Caki2 (cell line): ENCODE data around the gene SHPK. TPM values are rescaled to one million over a fixed set of nuclear protein-coding genes. Genes with fewer than 3 reads are reported as not detected.

Experiments used
- DNase-seq: peaks from one replicate; pipeline ENCODE4 v3.0.0-alpha.2; 2015; ENCODE audit warnings: low read depth
- in situ Hi-C: cut with HindIII; loops from 2 replicates; pipeline ENCODE4 v1.10.0; 2016; ENCODE audit warnings: low sequenced_read_pairs, low pct_unique_long_range_greater_than_20kb, mixed read lengths
- total RNA-seq: library from RNA; depleted of rRNA; stranded (reverse); fragments of >200 nt; shearing (Covaris generic); gene quantifications from 2 replicates; pipeline ENCODE4 v1.2.3, GENCODE V29; 2014; ENCODE audit warnings: low replicate concordance

Gene SHPK
- total RNA-seq, 1 experiment from 2014 or later = 8.9 TPM

GRCh38 chr17:3663102-3664011 lies 27.3 kb upstream of the SHPK start:
- DNase-seq = no peak
- in situ Hi-C loops = no loop called here

- in situ Hi-C loops = no loop called here
- no peak for DNase-seq
These were observed 24.4 kb upstream of the SHPK start for GRCh38 chr17:3660311-3660891.

DNA sequence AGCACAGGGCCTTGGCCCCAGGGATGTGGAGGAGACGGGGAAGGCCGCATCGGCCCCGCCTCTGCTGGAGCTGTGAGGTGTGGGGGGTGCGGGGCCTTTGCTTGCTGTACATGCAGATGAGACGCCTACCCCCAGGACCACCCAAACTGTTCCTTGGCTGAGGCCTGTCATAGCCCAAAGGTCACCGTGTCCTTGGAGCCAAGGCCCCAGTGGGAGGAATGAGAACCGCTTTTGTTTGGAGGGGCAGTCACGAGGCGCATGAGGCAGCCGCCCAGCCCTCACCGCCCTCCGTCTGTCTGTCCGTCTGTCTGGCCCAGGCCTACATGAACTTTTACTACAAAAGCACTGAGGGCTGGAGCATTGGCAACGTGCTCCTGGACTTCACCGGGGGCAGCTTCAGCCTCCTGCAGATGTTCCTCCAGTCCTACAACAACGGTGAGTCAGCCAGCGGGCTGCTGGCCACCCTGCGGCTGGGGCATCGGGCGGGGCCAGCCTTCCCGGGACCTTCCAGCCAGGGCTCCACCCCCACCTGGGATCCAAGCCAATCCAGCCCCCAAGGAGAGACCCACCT lies 23.6 kb upstream of the SHPK start:
- in situ Hi-C loops = no loop called here
- peak; percentile 45 for DNase-seq

GRCh38 chr17:3658784-3659449 lies 22.9 kb upstream of the SHPK start:
- no peak for DNase-seq

DNA sequence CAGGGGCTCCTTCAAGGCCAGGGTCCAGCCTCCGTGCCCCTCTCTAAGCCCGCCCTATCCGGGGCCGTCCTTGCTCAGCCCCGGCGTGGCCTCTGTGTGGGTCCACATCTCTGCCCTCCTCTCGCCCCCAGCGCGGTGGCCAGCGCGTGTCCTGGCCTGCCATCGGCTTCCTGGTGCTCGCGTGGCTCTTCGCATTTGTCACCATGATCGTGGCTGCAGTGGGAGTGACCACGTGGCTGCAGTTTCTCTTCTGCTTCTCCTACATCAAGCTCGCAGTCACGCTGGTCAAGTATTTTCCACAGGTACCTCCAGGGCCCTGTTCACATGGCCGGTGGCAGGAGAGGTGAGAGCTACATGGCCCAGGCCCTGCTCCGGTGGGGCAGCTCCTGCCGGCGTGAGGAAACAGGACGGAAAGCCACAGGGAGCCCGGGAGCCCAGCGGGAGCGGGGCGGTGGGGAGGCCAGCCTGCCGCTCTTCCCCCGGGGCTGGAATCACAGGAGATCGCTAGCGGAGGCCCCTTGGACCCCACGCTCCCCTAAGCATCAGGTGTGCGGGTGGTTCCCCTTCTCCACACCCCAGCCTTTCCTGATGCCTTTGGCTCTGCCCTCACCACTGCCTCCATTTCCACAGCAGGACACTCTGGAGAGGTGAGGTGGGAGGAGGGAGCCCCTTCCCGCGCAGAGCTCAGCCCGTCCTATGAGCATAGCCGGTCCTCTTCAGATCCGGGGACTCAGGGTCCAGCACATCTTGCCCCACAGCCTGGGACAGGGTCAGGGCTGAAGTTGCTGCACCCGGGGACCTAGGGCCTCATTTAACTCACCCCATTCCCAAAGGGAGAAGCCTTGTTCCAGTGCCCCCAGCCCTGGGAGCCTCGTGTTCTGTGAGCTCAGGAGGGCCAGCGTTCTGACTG lies 22.1 kb upstream of the SHPK start:
- in situ Hi-C loops = no loop called here
- no peak for DNase-seq

More at GRCh38 chr17:3658784-3659449, 22.9 kb upstream of the SHPK start:
- in situ Hi-C loops = no loop called here

- no peak for DNase-seq
- in situ Hi-C loops = no loop called here
These were observed 21.5 kb upstream of the SHPK start for GRCh38 chr17:3657588-3657869.

DNA sequence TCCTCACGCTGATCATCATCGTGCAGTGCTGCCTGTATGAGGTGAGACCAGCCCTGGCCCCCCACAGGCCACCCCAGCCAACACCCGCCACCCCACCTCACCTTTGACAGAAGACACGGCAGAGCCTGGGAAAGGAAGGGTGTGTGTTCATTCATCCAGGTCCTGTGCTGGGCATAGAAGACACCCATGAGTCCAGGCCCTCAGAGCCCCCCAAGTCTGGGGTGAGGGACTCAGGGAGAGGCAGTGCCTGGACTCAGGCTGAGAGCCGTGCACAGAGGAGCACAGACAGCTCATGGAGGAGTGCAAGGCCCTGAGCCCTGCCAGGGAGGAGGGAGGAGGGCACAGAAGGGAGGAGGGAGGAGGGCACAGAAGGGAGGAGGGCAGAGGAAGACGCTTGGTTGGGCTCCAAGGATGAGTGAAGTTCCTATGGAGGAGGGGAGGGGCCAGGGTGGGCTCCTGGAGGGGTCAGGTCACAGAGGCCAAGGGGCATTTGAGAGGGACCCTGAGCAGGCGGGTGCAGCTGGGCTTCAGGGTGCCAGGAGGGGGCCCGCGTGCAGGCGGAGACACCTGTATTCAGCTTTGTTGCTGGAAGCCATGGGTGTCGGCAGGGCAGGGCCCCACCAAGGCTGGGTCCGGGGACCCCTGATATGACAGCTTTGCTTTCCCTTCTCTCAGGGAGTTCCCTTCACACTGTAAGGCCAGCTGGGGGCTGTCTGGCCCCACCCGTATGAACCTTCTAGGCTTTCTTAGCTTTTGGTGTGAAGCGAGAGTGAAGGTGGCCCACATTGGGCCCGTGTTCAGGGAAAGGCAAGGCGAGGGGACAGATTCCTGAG lies 20.9 kb upstream of the SHPK start:
- in situ Hi-C loops = no loop called here
- DNase-seq = no peak

GRCh38 chr17:3656353-3656752 lies 20.3 kb upstream of the SHPK start:
- no peak for DNase-seq
- in situ Hi-C loops = no loop called here

DNA sequence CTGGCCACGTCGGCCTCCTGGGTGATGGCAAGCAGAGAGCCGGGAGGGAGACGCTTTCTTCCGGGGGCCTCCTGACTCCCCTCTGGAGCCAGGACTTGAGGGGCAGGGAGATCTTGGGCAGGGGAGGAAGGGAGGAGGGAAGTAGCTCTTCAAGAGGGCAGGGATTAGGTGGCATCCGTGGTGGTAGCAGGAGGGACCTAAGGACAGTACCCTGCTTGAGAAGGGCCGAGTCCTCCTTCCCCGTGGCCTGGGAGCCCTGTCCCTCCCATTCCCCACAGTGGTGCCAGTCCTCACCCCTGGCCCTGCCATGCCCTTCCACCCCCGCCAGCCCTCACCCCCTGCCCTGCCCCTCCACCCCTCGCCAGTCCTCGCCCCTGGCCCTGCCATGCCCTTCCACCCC lies 19.7 kb upstream of the SHPK start:
- no peak for DNase-seq
- in situ Hi-C loops = no loop called here

- peak; percentile 22 for DNase-seq
These were observed 11.9 kb upstream of the SHPK start for GRCh38 chr17:3647769-3648555.

DNA sequence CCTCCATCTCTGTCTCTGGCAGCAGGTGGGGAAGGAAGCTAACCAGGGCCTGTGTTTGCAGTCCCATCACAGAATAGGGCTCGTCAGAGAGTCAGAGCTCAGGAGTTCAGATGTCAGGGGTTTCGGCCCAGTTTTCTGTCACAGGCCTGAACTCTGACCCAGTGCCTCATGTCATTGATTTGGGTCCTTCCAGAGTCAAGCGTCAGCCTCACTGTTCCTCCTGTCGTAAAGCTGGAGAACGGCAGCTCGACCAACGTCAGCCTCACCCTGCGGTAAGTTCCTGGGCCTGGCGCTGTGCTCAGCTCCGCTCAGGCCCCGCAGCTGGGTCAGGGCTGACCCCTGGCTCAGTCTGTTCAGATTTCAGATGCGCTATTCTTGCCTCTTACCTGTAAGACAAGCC lies 11.2 kb upstream of the SHPK start:
- DNase-seq = no peak
- in situ Hi-C loops = no loop called here

More at GRCh38 chr17:3647769-3648555, 11.9 kb upstream of the SHPK start:
- in situ Hi-C loops = no loop called here

- in situ Hi-C loops = no loop called here
- no peak for DNase-seq
These were observed 9.3 kb upstream of the SHPK start for GRCh38 chr17:3645310-3645709.

DNA sequence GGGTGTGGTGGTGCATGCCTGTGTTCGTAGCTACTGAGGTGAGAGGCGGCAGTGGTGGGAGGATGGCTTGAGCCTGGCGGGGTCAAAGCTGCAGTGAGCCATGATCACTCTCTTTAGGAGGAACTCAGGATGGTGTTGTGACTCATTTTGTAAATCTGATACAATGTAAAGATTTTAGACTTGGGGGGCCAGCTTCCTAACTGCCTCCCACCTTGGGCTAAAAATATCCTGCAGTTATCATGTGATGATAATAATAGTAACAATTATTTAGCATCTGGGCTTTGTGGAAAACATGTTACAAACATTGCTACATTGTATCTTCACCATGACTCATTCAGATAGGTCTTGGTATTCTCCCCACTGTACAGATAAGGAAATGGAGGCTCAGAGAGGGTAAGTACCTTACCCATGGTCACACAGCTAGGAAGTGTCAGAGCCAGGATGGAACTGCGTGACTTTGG lies 7.9 kb upstream of the SHPK start:
- in situ Hi-C loops = no loop called here
- DNase-seq = no peak

- in situ Hi-C loops = no loop called here
- peak; percentile 70 for DNase-seq
These were observed 5.9 kb upstream of the SHPK start for GRCh38 chr17:3641717-3642486.

GRCh38 chr17:3641014-3641413 lies 5.0 kb upstream of the SHPK start:
- no peak for DNase-seq
- in situ Hi-C loops = no loop called here
